ENCODE results near the gene GNG8.

The GNG8 gene

DNA sequence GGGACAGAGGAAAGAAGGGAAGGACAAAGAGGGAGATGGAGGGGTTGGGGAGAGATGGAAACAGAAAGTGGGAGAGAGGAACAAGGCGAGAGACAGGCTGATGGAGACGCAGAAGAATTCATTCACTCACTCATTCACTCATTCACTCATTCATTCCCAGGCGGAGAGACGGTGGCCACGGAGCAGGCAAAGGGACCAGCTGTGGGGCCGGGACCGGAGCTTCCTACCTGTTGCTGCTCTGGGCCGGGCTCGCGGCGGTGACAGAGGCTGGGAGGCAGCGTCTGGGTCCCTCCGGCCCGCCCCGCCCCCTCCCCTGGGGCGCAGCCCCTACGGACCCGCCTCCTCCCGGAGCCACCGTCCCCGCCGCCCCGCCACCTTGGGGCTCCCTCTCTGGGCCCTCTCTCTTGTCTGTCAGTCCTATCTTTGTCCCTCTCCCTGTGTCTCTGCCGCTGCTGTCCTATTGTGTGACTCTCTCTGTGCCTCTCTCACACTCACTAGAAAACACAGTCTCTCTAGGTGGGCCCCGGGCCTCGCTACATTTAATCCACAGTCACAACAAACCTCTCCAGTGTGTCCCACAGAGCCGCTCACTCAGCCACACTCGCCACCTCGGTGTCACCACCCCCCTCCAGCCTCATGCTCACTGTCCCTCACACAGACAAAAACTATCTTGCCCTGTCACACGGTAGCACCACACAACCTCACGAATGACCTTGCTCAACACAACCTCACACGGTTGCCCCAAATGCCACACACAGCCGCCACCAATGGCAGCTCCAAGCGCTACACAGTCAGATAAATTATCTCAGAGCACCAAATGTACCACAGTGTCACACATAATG lies at the start of gene GNG8:
Gene GNG8, minus strand, starts transcription at position 283 of the 842 bp plus-strand sequence. CDS start 1,520 bp downstream, outside the sequence.
- no peak for DNase-seq (ENCODE audit: low read depth, low spot score)

DNA sequence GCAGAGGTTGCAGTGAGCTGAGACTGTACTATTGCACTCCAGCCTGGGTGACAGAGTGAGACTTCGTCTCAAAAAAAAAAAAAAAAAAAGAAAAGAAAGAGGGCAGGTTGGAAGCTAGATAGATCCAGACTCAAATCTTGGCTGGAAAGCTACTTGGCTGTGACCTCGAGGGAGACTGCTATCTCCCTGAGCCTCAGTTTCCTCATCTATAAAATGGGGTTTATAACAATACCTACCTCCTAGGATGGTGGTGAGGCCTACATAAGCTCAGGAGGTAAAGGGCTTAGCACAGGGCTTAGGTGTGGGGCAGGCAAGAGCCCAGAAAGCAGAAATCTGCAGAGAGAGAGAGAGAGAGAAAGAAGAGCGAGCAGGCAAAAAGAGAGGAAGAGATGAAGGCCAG lies 49.2 kb upstream of the GNG8 start:
- no peak for DNase-seq (ENCODE audit: low read depth, low spot score)

DNA sequence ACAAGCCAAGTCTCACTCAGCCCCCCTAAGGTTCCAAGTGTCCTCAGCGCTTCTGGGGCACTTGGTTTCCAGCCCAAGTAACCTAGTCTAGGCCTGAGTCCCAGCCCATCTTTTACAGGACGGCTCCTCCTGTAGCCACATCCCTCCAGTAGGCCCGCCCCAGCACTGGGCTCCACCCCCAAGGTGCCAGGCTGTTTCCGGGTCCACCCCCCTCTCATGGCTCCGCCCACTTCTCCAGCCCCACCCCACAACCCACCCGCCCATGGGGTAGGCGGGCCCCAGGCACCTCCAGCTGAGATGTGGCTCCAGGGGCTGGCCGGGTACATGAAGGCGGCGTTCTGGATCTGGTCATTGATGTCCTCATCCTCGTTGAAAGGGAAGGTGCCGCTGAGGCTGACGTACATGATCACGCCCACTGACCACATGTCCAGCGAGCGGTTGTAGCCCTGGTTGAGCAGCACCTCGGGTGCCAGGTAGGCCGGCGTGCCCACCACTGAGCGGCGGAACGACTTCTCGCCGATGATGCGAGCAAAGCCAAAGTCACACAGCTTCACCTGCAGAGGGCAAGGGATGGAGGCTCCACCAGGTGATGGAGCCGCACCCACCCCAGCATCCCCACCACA lies 42.2 kb upstream of the GNG8 start:
- no peak for DNase-seq (ENCODE audit: low read depth, low spot score)

DNA sequence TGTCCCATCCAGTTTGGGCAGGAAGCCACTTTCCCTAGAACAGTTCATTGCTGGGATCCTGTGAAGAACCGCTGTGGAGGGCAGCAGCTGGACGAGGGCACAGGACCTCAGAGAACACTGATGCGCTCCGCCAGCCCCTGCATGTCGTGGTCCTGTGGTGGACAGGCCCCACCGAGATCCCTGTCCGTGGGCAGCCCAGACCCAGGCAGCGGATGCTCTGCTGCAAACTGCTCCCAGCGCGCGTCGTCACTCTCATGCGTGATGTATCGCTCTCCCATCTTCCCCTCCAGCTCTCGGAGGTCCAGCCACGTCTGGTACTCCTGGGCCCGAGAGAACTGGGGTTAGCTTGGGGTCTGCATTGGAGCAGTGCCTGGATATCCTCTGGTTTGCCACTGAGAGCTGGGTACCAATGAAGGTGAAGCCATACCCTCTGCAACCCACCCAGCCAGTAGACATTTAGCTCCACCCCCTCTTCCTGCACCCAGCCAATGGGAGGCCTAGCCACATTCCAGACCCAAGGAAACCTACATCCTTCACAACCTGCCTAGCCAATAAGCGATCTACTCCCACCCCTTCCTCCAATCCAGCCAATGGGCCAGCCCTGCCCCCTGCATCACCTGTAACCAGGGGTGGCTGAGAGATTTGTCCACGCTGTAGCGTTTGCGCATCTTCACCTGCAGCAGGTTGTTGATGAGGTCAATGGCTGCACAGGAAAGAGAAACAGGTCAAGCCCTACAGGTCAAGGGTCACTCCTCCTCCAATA lies 38.6 kb upstream of the GNG8 start:
- no peak for DNase-seq (ENCODE audit: low read depth, low spot score)

DNA sequence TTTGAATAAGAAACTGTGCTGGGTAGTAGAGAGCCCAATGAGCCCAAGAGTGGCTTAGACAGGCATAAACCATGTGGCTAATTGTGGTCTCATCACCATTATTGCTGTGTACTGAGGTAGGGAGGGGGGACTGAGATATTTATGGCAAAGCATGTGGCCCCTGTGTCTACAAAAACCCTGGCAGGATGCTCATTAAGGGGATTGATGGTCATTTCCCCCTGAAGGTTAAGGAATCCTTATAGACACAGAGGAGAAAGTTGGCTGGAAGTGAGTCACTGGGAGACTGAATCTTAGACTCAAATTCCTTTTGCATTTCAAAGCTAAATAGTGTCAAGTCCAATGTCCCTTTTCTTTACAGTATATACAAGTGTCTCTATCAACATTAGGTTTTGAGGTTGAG lies 34.8 kb upstream of the GNG8 start:
- no peak for DNase-seq (ENCODE audit: low read depth, low spot score)

DNA sequence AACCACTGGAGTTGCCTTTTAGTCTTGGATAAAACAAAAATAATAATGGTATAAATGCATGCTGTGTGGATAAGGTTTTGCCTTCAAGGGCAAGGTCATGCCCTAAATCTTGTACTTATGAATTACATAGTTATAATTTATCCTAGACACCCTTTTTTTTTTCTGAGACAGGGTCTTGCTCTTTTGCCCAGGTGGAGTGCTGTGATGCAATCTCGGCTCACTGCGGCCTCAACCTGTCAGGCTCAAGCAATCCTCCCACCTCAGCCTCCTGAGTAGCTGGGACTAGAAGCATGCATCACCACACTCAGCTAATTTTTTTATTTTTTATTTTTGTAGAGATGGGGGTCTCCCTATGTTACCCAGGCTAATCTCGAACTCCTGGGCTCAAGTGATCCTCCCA lies 32.7 kb upstream of the GNG8 start:
- DNase-seq (ENCODE audit: low read depth, low spot score): no peak

DNA sequence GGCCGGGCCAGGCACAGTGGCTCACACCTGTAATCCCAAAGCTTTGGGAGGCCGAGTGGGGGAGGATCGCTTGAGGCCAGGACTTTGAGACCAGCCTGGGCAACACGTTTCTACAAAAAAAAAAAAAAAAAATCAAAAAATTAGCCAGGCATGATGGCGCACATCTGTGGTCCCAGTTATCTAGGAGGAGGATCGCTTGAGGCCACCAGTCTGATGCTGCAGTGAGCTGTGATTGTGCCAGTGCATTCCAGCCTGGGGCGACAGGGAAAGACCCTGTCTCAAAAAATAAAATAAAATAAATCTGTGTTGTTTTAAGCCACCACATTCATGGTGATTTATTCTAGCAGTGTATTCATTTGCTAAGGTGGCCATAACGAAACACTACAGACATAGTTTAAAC lies 29.1 kb upstream of the GNG8 start:
- DNase-seq (ENCODE audit: low read depth, low spot score): no peak

DNA sequence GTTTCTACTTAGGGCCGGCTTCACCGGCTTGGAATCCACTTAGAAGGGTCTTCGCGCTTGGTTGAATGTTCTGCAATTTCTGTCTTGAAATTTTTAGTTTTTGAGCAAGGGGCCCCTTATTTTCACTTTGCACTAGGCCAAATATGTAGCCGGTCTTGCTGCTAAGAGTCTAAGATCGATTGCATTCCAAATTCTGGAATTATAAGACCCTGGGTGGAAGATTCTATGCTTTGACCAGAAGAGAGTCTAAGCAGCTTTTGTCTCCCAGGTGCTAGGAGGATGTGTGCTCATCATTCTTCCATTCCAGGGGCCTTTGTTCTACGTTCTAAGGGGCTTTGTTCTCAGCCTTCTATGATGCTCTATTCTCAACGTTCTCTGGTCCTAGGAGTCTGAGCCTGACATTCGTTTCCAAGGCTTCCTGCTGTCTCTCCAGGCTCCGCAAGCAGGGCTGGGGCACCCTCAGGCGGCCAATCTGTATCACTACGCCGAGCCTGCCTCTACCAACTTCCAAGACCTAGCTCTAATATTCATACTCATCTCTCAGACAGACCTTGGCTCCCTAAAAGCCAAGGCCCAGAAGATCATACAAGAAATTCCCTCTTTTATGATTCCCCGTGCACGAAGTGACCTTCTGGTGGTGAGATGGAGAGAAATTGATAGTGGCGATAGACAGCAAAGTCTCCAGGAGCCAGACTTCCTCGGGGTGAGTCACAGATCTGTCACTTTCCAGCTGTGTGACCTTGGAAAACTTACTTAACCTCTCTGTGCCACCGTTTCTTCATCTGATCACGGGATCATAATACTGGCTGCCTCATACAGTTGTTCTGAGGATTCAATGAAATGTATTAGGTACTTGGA lies 26.0 kb upstream of the GNG8 start:
- no peak for DNase-seq (ENCODE audit: low read depth, low spot score)

DNA sequence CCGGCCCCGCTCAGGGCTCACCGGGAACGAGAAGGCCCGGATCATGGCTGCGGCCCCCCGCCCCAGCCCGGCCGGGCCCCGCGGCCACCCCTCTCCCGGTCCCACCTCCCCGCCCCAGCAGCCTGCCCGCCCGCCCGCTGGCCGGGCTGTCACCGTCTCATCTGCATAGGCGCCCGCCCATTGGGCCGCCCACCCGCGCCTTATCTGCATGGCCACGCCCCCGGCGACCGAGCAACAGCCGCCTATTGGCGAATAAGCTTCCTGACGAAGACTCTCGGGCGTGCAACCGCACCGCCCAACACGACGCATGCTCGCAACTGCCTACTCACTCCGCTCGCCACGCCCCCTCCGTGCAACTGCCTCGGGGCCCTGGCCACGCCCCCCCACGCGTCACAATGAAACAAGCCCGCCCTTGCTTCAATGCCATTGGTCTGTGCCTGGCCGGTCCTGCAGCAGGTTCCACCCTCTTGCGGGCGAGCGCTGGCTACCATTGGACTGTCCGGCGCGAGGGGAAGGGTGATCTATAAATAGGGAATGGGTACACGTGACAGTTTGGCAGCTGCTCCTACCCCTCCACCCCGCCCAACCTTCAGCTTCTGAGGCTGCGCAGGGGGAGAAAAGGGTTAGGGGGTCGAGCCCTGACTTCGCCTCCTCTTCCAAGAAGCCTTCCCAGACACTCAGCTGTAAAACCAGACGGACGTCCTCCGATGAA lies 25.2 kb upstream of the GNG8 start, which contains the start of gene DACT3:
Gene DACT3, minus strand, starts transcription at position 163 of the 712 bp plus-strand sequence. Its CDS starts 118 bp downstream, at position 45.
- DNase-seq (ENCODE audit: low read depth, low spot score): peak; percentile 92

DNA sequence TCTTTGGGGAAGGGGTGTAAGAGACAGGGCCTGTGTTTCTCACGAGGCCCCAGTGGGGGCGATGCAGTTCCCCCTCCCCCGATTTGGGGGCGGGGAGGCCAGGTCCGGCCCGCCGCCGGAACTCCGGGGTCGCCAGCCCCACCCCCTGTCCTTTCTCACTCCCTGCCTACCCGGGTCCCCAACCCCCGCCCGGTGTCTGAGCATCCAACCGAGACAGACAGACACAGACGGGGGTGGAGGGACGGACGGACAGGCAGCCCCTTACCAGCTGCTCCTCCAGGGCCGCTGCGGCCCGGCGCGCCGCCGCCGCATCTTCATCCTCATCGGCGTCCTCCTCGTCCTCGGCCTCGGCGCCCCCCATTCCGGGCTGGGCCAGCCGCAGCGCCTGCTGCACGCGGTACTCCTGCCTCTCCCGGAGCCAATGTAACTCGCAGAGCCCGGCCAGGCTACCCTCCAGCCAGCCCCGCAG lies 24.6 kb upstream of the GNG8 start:
- DNase-seq (ENCODE audit: low read depth, low spot score): no peak

DNA sequence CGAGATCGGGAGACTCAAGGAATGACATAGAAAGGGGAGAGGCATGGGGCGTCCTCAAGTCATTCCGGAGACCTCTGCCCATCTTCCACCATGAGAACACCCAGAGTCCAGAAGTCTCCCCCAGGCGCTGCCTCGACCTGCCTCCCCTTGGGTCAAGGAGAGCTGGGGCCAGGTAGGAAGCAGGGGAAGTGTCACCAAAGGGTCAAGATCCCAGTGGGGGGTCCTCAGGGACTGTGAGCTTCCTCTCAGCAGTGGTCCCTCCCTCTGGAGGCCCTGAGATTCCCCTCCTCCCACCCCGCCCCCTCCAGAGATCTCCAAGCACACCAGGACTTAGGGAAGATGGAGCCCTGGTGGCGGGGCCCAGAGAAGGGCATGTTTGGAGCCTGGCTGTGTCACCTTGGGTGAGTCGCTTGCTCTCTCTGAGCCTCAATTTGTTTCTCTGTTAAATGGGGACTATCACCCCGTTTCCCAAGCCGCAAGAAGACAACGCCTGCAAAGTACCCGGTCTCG lies 24.1 kb upstream of the GNG8 start:
- DNase-seq (ENCODE audit: low read depth, low spot score): no peak

DNA sequence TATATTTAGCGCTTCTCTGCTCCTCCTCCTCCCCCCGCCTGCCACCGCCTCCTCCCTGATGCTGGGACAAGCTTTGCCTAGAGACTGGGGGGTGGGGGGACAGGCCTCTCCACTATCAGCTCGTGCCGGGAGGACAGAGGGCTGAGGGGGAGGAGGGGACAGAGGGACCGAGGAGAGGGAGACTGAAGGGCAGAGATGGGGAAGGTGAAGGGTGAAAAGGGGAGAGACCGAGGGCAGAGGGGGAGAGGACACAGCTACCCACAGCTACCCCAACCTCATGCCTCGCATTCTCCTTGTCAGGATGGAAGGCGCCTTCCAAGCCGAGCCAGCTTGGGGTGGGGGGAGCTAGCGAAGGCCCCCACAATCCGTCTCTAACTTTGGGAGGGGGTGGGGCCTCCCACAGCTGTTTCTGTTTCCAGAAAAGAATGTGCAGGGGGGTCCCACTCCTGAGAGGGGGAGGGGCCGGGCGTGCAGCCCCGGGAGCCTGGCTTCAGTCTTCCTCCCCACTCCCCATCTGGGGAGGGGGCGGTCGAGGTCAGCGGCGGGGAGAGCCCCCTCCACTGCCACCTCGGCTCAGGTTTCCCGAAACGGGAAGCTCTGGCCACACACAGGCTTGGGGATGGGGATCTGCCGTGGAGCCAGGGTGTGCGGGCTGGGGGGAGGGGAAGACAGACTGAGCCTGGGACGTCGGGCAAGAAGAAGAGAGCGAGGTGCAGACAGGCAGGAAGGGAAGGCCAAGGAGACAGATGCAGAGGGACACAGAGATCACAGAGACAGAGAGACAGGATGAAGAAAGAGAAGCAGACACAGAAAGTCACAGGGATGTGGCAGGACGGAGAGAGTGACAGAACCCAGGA lies 23.4 kb upstream of the GNG8 start:
- no peak for DNase-seq (ENCODE audit: low read depth, low spot score)

DNA sequence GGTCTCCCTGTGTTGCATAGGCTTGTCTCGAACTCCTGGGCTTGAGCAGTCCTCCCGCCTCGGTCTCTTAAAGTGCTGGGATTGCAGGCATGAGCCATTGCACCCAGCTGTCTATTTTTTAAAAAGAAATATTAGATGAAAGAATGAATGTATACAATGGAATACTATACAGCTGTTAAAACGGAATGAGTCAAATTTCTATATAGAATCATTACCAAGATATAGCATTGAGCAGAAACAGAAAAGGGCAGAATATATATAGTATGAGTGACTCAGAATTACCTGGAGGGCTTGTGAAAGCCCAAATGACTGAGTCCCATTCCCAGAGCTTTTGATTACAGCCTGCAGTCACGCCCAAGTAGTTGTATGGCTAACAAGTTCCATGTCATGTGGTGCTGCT lies 20.5 kb upstream of the GNG8 start:
- no peak for DNase-seq (ENCODE audit: low read depth, low spot score)

DNA sequence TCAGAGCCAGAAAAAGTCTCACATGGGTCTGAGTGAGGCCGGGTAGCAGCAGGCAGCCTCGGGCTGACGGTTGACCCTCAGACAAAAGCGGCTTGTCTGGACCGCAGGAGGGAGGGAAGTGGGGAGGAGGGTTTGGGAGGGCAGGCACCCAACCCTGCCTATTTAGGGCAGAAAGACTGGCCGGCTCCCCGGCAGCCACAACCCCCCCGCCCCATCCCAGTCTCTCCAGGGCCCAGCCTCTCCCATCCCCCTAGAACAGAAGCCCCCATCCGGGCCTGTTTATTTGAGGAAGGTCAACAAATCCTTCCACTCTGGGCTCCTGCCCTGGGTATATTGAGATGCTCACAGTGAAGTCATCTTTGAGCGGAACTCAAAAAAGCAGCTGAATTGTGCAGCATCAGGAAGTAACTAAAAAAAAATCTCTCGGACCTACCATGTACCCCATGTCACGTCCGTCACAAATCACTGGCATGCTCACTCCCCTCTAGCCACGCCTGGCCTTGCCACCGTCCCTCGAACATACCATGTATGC lies 18.7 kb upstream of the GNG8 start:
- no peak for DNase-seq (ENCODE audit: low read depth, low spot score)

DNA sequence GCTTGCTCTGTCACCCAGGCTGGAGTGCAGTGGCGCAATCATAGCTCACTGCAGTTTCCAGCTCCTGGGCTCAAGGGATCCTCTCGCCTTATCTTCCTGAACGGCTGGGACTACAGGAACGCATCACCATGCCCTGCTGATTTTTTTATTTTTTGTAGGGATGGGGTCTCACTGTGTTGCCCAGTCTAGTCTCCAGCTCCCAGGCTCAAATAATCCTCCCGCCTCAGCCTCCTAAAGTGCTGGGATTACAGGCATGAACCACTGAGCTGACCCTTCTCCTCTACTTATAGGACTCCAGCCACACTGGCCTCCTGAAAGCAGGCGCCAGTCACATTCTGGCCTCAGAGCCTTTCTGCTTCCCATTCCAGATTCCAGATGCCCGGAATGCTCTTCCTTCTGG lies 14.4 kb upstream of the GNG8 start:
- no peak for DNase-seq (ENCODE audit: low read depth, low spot score)

DNA sequence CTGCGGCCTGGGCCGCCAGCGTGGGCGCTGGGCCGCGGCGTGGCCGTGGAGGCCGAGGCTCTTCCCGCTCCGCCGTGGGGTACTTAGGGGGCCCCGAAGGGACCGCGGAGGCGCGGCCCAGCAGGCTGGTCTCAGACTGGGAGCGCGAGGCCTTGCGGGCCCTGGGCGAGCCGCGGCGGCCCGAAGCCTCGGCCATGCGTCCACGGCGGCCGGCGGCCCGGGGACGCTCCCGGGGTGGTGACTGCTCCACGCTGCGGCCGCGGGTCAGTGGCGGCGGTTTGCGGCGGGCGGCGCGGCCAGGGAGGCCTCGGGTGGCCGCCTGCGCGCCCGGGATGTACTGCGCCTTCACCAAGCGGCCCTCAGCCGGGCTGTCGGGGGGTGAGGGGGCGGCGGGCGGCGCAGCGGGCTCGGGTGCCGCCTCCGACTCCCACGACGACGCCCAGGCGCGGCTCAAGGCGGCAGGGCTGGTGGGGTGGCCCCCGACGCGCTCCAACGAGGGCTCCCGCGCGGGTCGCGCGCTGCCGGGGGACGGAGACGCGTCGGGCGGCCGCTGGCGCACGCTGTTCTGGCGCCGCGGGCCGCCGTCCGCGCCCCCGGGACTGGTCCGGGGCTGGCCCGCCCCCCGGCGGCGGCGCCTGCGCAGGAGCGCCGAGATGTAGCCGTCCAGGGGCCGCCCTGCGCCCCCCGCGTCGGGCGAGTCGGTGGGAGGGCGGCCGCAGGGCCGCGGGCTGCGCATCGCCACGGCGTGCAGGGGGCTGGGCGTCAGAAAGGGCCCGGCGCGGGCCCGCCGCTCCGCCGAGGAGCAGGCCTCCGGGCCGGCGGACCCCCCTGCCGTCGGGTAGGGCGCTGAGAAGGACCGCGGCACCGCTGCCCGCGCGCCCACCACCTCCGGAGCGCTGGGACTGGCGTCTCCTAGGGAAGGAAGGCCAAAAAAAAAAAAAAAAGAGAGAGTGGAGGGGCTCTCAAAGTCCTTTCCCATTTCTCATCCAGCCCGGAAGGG lies 13.3 kb upstream of the GNG8 start:
- no peak for DNase-seq (ENCODE audit: low read depth, low spot score)

DNA sequence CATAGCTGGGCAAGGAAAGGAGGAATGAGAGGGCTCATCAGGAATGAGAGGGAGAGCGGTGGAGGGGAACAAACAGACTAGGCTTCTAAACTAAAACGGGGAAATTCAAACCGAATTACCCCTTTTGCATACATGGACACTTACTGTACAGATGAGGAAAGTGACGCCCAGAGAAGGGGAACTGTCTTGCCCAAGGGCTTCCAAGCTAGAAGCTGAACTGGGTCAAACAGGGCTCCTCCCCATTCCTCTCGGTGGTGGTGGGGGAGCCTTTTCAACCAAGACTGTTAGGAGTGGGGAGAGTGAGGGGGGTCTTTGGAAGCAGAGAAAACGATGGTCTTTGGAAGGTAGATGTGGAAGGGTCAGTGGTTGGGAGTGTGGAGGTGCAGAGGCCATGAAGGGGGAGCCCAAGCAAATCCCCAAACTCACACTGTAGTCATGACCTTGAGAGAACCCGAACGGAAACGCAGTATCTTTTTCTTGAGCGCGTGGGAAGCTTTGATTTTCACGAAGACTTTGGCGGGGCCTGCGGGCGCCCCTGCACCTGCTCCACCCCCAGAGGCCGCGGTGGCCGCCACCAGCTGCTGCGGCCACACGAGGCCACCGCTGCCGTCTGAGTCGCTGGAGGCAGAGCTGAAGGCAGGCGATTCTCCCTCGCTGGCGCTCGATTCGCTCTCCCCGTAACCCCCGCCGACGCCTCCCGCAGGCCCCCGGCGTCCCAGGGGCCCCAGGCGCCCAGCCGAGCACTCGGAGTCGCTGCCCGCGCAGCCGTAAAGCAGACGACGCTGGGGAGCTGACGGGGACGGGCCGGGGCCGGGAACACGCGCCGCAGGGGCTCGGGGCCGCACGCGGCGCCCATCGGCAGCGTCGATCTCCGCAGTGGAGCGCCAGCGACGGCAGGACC lies 12.3 kb upstream of the GNG8 start:
- DNase-seq (ENCODE audit: low read depth, low spot score): no peak

Measured in iPS DF 19.7 (cell line).